Mesenchymal stem cell (in vitro differentiated cells and primary cell): ENCODE data around the gene JMJD8.

Experiments
- DNase-seq: peaks from one replicate; pipeline ENCODE4 v3.0.0-alpha.2; 2013
- H2AFZ ChIP-seq: one replicate; pipeline ENCODE4 v1.6.1; 2013; ENCODE audit warnings: low read depth, mild to moderate bottlenecking, control low read depth, inconsistent platforms, low read length, moderate library complexity
- H2AK5ac ChIP-seq: 2 replicates; pipeline ENCODE4 v1.6.1; 2013; ENCODE audit warnings: low read length, moderate library complexity, mild to moderate bottlenecking, inconsistent platforms; ENCODE audit not compliant: severe bottlenecking
- H2BK120ac ChIP-seq: one replicate; pipeline ENCODE4 v1.6.1; 2013; ENCODE audit warnings: low read depth, mild to moderate bottlenecking, inconsistent platforms, low read length, moderate library complexity
- H2BK12ac ChIP-seq, 2 experiments: one replicate each; pipeline ENCODE4 v1.6.1; 2013; ENCODE audit warnings: inconsistent platforms in 2 of 2, low read length in 2 of 2, mild to moderate bottlenecking in 2 of 2, moderate library complexity in 2 of 2, control low read depth in 1 of 2
- H2BK15ac ChIP-seq: one replicate; pipeline ENCODE4 v1.6.1; 2013; ENCODE audit warnings: mild to moderate bottlenecking, low read depth, inconsistent platforms; ENCODE audit not compliant: poor library complexity, severe bottlenecking
- H2BK5ac ChIP-seq: 2 replicates; pipeline ENCODE4 v1.6.1; 2013; ENCODE audit warnings: low read depth, mild to moderate bottlenecking, low read length, control low read depth, inconsistent platforms; ENCODE audit not compliant: poor library complexity, severe bottlenecking
- H3K14ac ChIP-seq, 2 experiments: one replicate each; pipeline ENCODE4 v1.6.1; 2013; ENCODE audit warnings: inconsistent platforms in 2 of 2, low read length in 2 of 2, control low read depth in 1 of 2, mild to moderate bottlenecking in 1 of 2, moderate library complexity in 1 of 2
- H3K18ac ChIP-seq, 2 experiments: one replicate each; pipeline ENCODE4 v1.6.1; 2013; ENCODE audit warnings: inconsistent platforms in 2 of 2, low read length in 2 of 2, control low read depth in 1 of 2, low read depth in 1 of 2, mild to moderate bottlenecking in 1 of 2
- H3K23ac ChIP-seq, 2 experiments: one replicate each; pipeline ENCODE4 v1.6.1; 2013; ENCODE audit warnings: inconsistent platforms in 2 of 2, low read length in 2 of 2, mild to moderate bottlenecking in 2 of 2, moderate library complexity in 2 of 2, control low read depth in 1 of 2
- H3K27ac ChIP-seq: 2 replicates; pipeline ENCODE4 v1.5.1; 2013; ENCODE audit warnings: mild to moderate bottlenecking, moderate library complexity, low read length, control low read depth, inconsistent platforms; ENCODE audit not compliant: poor library complexity, severe bottlenecking
- H3K27me3 ChIP-seq, 2 experiments: 2 replicates each; pipeline versions ENCODE4 v1.6.1 to v1.7.0; 2013; ENCODE audit warnings: low read length in 2 of 2, mild to moderate bottlenecking in 2 of 2, moderate library complexity in 2 of 2, control low read depth in 1 of 2, inconsistent platforms in 1 of 2; ENCODE audit not compliant: control insufficient read depth in 1 of 2, insufficient read depth in 1 of 2
- H3K36me3 ChIP-seq, 2 experiments: 2 replicates each; pipeline versions ENCODE4 v1.6.1 to v1.7.0; 2013; ENCODE audit warnings: low read length in 2 of 2, control low read depth in 1 of 2, inconsistent platforms in 1 of 2, low read depth in 1 of 2, mild to moderate bottlenecking in 1 of 2; ENCODE audit not compliant: insufficient read depth in 2 of 2, control insufficient read depth in 1 of 2
- H3K4ac ChIP-seq, 2 experiments: one replicate each; pipeline ENCODE4 v1.6.1; 2013; ENCODE audit warnings: inconsistent platforms in 2 of 2, low read length in 2 of 2, mild to moderate bottlenecking in 2 of 2, moderate library complexity in 2 of 2, control low read depth in 1 of 2, low read depth in 1 of 2
- H3K4me1 ChIP-seq: 2 replicates; pipeline ENCODE4 v1.6.1; 2013; ENCODE audit warnings: low read depth, low read length, control low read depth; ENCODE audit not compliant: control insufficient read depth, insufficient read depth
- H3K4me2 ChIP-seq: 2 replicates; pipeline ENCODE4 v1.6.1; 2013; ENCODE audit warnings: low read length, mild to moderate bottlenecking, inconsistent platforms; ENCODE audit not compliant: poor library complexity, severe bottlenecking
- H3K4me3 ChIP-seq, 2 experiments: 2 replicates each; pipeline versions ENCODE4 v1.5.1 to v1.7.0; 2013; ENCODE audit warnings: low read length in 2 of 2, mild to moderate bottlenecking in 2 of 2, control low read depth in 1 of 2, low read depth in 1 of 2; ENCODE audit not compliant: insufficient read depth in 1 of 2
- H3K79me1 ChIP-seq: replicated peaks from 2 replicates; pipeline ENCODE4 v1.6.1; 2013; ENCODE audit warnings: mild to moderate bottlenecking, control low read depth, low read length, inconsistent platforms; ENCODE audit not compliant: poor library complexity, severe bottlenecking
- H3K9ac ChIP-seq: 2 replicates; pipeline ENCODE4 v1.7.0; 2013; ENCODE audit warnings: mild to moderate bottlenecking, low read length, moderate library complexity
- H3K9me3 ChIP-seq: 2 replicates; pipeline ENCODE4 v1.7.0; 2013; ENCODE audit warnings: mild to moderate bottlenecking, low read length; ENCODE audit not compliant: control insufficient read depth
- H4K8ac ChIP-seq: one replicate; pipeline ENCODE4 v1.6.1; 2013; ENCODE audit warnings: inconsistent platforms, mild to moderate bottlenecking, low read length, moderate library complexity
- H4K91ac ChIP-seq: one replicate; pipeline ENCODE4 v1.6.1; 2013; ENCODE audit warnings: mild to moderate bottlenecking, low read length, inconsistent platforms
- WGBS: methylation state at CpG from one replicate; pipeline ENCODE4 v1.1.7; 2013; ENCODE audit warnings: mixed read lengths; 5-methylcytosine and 5-hydroxymethylcytosine counted together

JMJD8 gene

DNA sequence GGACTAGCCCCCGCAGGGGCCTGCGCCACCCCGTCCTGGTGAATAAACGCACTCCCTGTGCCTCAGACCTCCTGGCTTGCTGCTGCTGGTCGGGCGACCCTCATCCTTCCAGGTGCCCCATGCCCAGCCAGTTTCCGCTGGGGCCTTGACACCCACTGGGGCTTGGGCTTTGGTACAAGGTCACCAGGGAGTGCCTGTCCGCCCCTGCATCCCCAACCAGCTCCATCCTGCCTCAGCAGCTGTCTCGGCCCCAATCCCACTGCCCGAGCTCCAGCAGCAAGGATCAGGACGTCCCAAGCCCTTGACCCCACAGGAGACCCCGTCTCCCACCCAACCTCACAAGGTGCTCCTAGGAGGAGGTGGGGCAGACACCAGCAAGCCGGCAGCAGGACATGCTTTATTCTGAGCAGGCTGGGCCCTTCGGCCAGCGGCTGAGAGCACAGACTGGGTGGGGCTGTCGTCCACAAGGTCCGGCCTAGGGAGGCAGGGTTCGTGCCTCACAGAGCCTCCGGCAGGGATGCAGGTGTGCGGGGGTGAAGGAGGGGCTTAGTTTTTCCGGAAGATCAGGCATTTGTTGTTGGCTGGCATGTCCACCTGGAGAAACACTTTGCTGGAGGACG is 50.0 kb downstream of the JMJD8 start:
- no peak for DNase-seq
- no peak overlapping the region for H2BK5ac ChIP-seq
- H3K4me1 ChIP-seq = peaks cover 51% of the 10 kb centered on the region
- WGBS = 91% methylated on average over 19 of the region's 22 CpGs
- no peak overlapping the region for H3K4me3 ChIP-seq
- H4K91ac ChIP-seq = no peak overlapping the region
- no peak overlapping the region for H3K27ac ChIP-seq
- no peaks in the 10 kb centered on the region for H3K27me3 ChIP-seq
- H2AK5ac ChIP-seq = no peak overlapping the region
- no peak overlapping the region for H2BK12ac ChIP-seq
- no peak overlapping the region for H3K23ac ChIP-seq
- no peak overlapping the region for H2AFZ ChIP-seq
- H3K9me3 ChIP-seq = no peaks in the 10 kb centered on the region
- no peak overlapping the region for H3K4me2 ChIP-seq
- H2BK120ac ChIP-seq = no peak overlapping the region
- H3K9ac ChIP-seq = no peak overlapping the region
- H2BK15ac ChIP-seq = no peak overlapping the region
- H4K8ac ChIP-seq = no peak overlapping the region
- no peak overlapping the region for H3K14ac ChIP-seq
- H3K18ac ChIP-seq = no peak overlapping the region
- peaks cover 19% of the 10 kb centered on the region for H3K79me1 ChIP-seq
- H3K36me3 ChIP-seq = peaks cover 3 to 36% of the 10 kb centered on the region in 2 experiments
- H3K4ac ChIP-seq = no peak overlapping the region

- peaks cover 3 to 43% of the 10 kb centered on the region in 2 experiments for H3K36me3 ChIP-seq
- H2BK12ac ChIP-seq = no peak overlapping the region
- H4K91ac ChIP-seq = no peak overlapping the region
- H3K4me3 ChIP-seq = peak overlapping the region in 1 of 2 experiments; percentile 2
- H3K9ac ChIP-seq = no peak overlapping the region
- DNase-seq = no peak
- no peak overlapping the region for H3K23ac ChIP-seq
- no peak overlapping the region for H2BK15ac ChIP-seq
- no peak overlapping the region for H2BK5ac ChIP-seq
- no peak overlapping the region for H2BK120ac ChIP-seq
- no peak overlapping the region for H2AK5ac ChIP-seq
- no peak overlapping the region for H3K4ac ChIP-seq
- peak overlapping the region; percentile 27 for H4K8ac ChIP-seq
- H3K9me3 ChIP-seq = no peaks in the 10 kb centered on the region
- no peak overlapping the region for H3K14ac ChIP-seq
- H3K79me1 ChIP-seq = peaks cover 19% of the 10 kb centered on the region
- 98% methylated on average over 74 of the region's 74 CpGs for WGBS
- no peak overlapping the region for H3K18ac ChIP-seq
- no peak overlapping the region for H3K4me2 ChIP-seq
- H2AFZ ChIP-seq = no peak overlapping the region
- H3K27me3 ChIP-seq = no peaks in the 10 kb centered on the region
- peaks cover 56% of the 10 kb centered on the region for H3K4me1 ChIP-seq
- no peak overlapping the region for H3K27ac ChIP-seq
These were observed 50.6 kb downstream of the JMJD8 start for GRCh38 chr16:633336-634050.

- no peak overlapping the region for H2BK12ac ChIP-seq
- H3K27ac ChIP-seq = no peak overlapping the region
- peaks cover 56% of the 10 kb centered on the region for H3K4me1 ChIP-seq
- no peak overlapping the region for H2BK120ac ChIP-seq
- H3K23ac ChIP-seq = no peak overlapping the region
- no peak overlapping the region for H4K8ac ChIP-seq
- no peaks in the 10 kb centered on the region for H3K9me3 ChIP-seq
- no peak overlapping the region for H3K4me2 ChIP-seq
- H3K4ac ChIP-seq = no peak overlapping the region
- H3K4me3 ChIP-seq = no peak overlapping the region
- H3K27me3 ChIP-seq = no peaks in the 10 kb centered on the region
- H3K14ac ChIP-seq = no peak overlapping the region
- no peak overlapping the region for H2AK5ac ChIP-seq
- WGBS = 96% methylated on average over 66 of the region's 67 CpGs
- H3K79me1 ChIP-seq = peaks cover 19% of the 10 kb centered on the region
- H4K91ac ChIP-seq = peak overlapping the region; percentile 45
- H3K9ac ChIP-seq = no peak overlapping the region
- H2BK15ac ChIP-seq = no peak overlapping the region
- no peak overlapping the region for H3K18ac ChIP-seq
- H3K36me3 ChIP-seq = peaks cover 8 to 51% of the 10 kb centered on the region in 2 experiments
- no peak for DNase-seq
- H2AFZ ChIP-seq = no peak overlapping the region
- no peak overlapping the region for H2BK5ac ChIP-seq
These were observed 51.4 kb downstream of the JMJD8 start for GRCh38 chr16:632486-633335.

GRCh38 chr16:631808-632358 is 52.3 kb downstream of the JMJD8 start:
- Histone ChIP-seq H2BK15ac (no peak overlapping the region), H3K18ac (no peak overlapping the region), H3K4me2 (no peak overlapping the region), H2BK5ac (no peak overlapping the region), H2BK120ac (no peak overlapping the region), H3K27me3 (no peaks in the 10 kb centered on the region), H3K9me3 (no peaks in the 10 kb centered on the region), H4K8ac (no peak overlapping the region), H4K91ac (peak overlapping the region; percentile 73), H3K4me1 (peaks cover 58% of the 10 kb centered on the region), H3K23ac (no peak overlapping the region), H3K4ac (no peak overlapping the region), H3K79me1 (peaks cover 19% of the 10 kb centered on the region), H2BK12ac (no peak overlapping the region), H3K36me3 (peaks cover 8 to 57% of the 10 kb centered on the region in 2 experiments), H3K4me3 (no peak overlapping the region), H3K14ac (no peak overlapping the region), H2AFZ (no peak overlapping the region), H2AK5ac (no peak overlapping the region), H3K9ac (no peak overlapping the region), H3K27ac (no peak overlapping the region)
- 73% methylated on average over 8 of the region's 9 CpGs for WGBS
- no peak for DNase-seq
